Neural cell (in vitro differentiated cells): ENCODE data around the gene BCAR3. TPM values are rescaled to one million over a fixed set of nuclear protein-coding genes. Genes with fewer than 3 reads are reported as not detected.

Source experiments
- H2AFZ ChIP-seq: fragments of 200-600, 300-800 bp; sonication (generic), shearing (Covaris generic); 2 replicates; pipeline ENCODE4 v1.6.0; 2014; ENCODE audit warnings: low read depth, mild to moderate bottlenecking, antibody characterized with exemption, low read length, moderate library complexity
- H3F3A ChIP-seq: fragments of 200-600 bp; shearing (Covaris generic); 2 replicates; pipeline ENCODE4 v1.6.1; 2016; ENCODE audit warnings: mild to moderate bottlenecking, moderate library complexity, mixed read lengths, antibody characterized with exemption, low read length; ENCODE audit not compliant: insufficient read depth, poor library complexity, severe bottlenecking
- H3K27ac ChIP-seq: fragments of 200-600, 300-800 bp; sonication (generic), shearing (Covaris generic); 2 replicates; pipeline ENCODE4 v1.5.1; 2014; ENCODE audit warnings: mild to moderate bottlenecking, low read length, moderate library complexity
- H3K27me3 ChIP-seq: fragments of 300-800, 200-600 bp; sonication (generic), shearing (Covaris generic); 2 replicates; pipeline ENCODE4 v1.6.0; 2014; ENCODE audit warnings: mild to moderate bottlenecking, low read depth, low read length, moderate library complexity; ENCODE audit not compliant: insufficient read depth
- H3K36me3 ChIP-seq: fragments of 300-800, 200-600 bp; sonication (generic), shearing (Covaris generic); 2 replicates; pipeline ENCODE4 v1.5.1; 2014; ENCODE audit warnings: mild to moderate bottlenecking, antibody characterized with exemption, low read length, moderate library complexity; ENCODE audit not compliant: insufficient read depth
- H3K4me2 ChIP-seq: fragments of 300-800, 200-600 bp; sonication (generic), shearing (Covaris generic); 2 replicates; pipeline ENCODE4 v1.6.0; 2014; ENCODE audit warnings: mild to moderate bottlenecking, low read length
- H3K4me3 ChIP-seq: fragments of 300-800, 200-600 bp; sonication (generic), shearing (Covaris generic); 2 replicates; pipeline ENCODE4 v1.5.1; 2014; ENCODE audit warnings: mild to moderate bottlenecking, low read length, moderate library complexity
- H3K79me2 ChIP-seq: fragments of 200-600 bp; shearing (Covaris generic); replicated peaks from 2 replicates; pipeline ENCODE4 v1.6.0; 2014; ENCODE audit warnings: mild to moderate bottlenecking, low read length, moderate library complexity; ENCODE audit not compliant: insufficient read depth
- H3K9ac ChIP-seq: fragments of 300-800, 200-600 bp; sonication (generic), shearing (Covaris generic); 2 replicates; pipeline ENCODE4 v1.6.1; 2016; ENCODE audit warnings: mild to moderate bottlenecking, low read length, mixed read lengths
- H3K9me2 ChIP-seq: fragments of 200-600 bp; shearing (Covaris generic); 2 replicates; pipeline ENCODE4 v1.6.1; 2016; ENCODE audit warnings: mild to moderate bottlenecking, low read length, mixed read lengths; ENCODE audit not compliant: insufficient read depth
- H3K9me3 ChIP-seq: fragments of 200-600, 300-800 bp; sonication (generic), shearing (Covaris generic); 2 replicates; pipeline ENCODE4 v1.6.1; 2016; ENCODE audit warnings: mild to moderate bottlenecking, mixed run types, low read length, moderate library complexity, mixed read lengths
- H4K20me1 ChIP-seq: fragments of 200-600 bp; shearing (Covaris generic); 2 replicates; pipeline ENCODE4 v1.6.1; 2016; ENCODE audit warnings: mild to moderate bottlenecking, mixed run types; ENCODE audit not compliant: insufficient read depth
- CTCF ChIP-seq: fragments of 450-650 bp; IDR thresholded peaks from 2 replicates; pipeline ENCODE4 v1.5.1; 2014; ENCODE audit warnings: antibody characterized with exemption, mild to moderate bottlenecking, moderate library complexity; ENCODE audit not compliant: poor library complexity, severe bottlenecking
- EP300 ChIP-seq: fragments of 450-650 bp; conservative IDR thresholded peaks from 2 replicates; pipeline ENCODE4 v1.6.1; 2014; ENCODE audit warnings: antibody characterized with exemption, mild to moderate bottlenecking, moderate library complexity; ENCODE audit not compliant: poor library complexity, severe bottlenecking
- EZH2 ChIP-seq: fragments of 200-600, 300-800 bp; shearing (Covaris generic), sonication (generic); IDR thresholded peaks from 2 replicates; pipeline ENCODE4 v1.6.1; 2014; ENCODE audit warnings: antibody characterized with exemption, low read length, borderline replicate concordance, mild to moderate bottlenecking; ENCODE audit not compliant: insufficient read depth, poor library complexity, severe bottlenecking
- MXI1 ChIP-seq: fragments of 450-650 bp; conservative IDR thresholded peaks from 2 replicates; pipeline ENCODE4 v1.6.1; 2014; ENCODE audit warnings: antibody characterized with exemption, mild to moderate bottlenecking; ENCODE audit not compliant: poor library complexity, severe bottlenecking
- POLR2AphosphoS5 ChIP-seq: IDR thresholded peaks from 2 replicates; pipeline ENCODE4 v1.6.1; 2012
- RAD21 ChIP-seq: fragments of 450-650 bp; conservative IDR thresholded peaks from 2 replicates; pipeline ENCODE4 v1.6.1; 2014; ENCODE audit warnings: antibody characterized with exemption, mild to moderate bottlenecking, moderate library complexity
- REST ChIP-seq: IDR thresholded peaks from 2 replicates; pipeline ENCODE4 v1.6.1; 2012; ENCODE audit warnings: borderline replicate concordance
- SMC3 ChIP-seq: fragments of 450-650 bp; conservative IDR thresholded peaks from 2 replicates; pipeline ENCODE4 v1.6.1; 2014; ENCODE audit warnings: antibody characterized with exemption, mild to moderate bottlenecking, moderate library complexity; ENCODE audit not compliant: poor library complexity
- polyA plus RNA-seq: library from polyadenylated mRNA; depleted of rRNA; stranded (reverse); fragments of >200 nt; gene quantifications from 2 replicates; pipeline ENCODE4 v1.2.3, GENCODE V29; 2014

Gene BCAR3
- polyA plus RNA-seq, 1 donor from 2014 or later: 2.5 TPM

DNA sequence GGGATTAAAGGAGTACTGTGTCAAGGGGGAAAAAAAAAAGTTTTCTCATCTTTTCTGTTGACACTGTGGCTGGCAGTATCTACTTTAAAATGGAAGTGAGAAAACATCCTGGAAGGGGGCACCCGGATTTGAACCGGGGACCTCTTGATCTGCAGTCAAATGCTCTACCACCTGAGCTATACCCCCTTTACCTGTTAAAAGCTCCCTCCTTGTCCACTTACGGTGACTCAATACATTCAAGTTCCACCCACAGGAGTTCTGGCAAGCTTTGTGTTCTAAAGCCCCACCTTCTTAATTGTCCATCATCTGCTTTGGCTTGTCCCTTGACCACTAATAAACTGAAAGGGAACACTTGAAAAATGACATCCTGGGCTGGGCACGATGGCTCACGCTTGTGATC is 165.5 kb downstream of the BCAR3 start:
- Histone ChIP-seq H3K4me3 (no peak overlapping the region), H2AFZ (no peak overlapping the region), H3K4me2 (no peak overlapping the region), H3K27ac (no peak overlapping the region), H3K9ac (no peak overlapping the region), H3F3A (no peaks in the 10 kb centered on the region), H3K79me2 (peaks cover 30% of the 10 kb centered on the region), H3K36me3 (no peaks in the 10 kb centered on the region), H3K9me2 (no peaks in the 10 kb centered on the region), H4K20me1 (no peaks in the 10 kb centered on the region), H3K9me3 (no peaks in the 10 kb centered on the region), H3K27me3 (no peaks in the 10 kb centered on the region)
- TF ChIP-seq EP300 (no peak), POLR2AphosphoS5 (no peak), EZH2 (no peak), RAD21 (no peak), CTCF (no peak), REST (no peak), SMC3 (no peak), MXI1 (no peak)

Other genes with a start within 250 kb of the BCAR3 start
- 960 and 1,044 TPM in 2 replicates for gene FNBP1L, start 233.7 kb downstream of the BCAR3 start, polyA plus RNA-seq
- gene DNTTIP2, start 197.4 kb upstream of the BCAR3 start, polyA plus RNA-seq: 25.8 and 43.8 TPM in 2 replicates
- gene GCLM, start 227.6 kb upstream of the BCAR3 start, polyA plus RNA-seq: 3.7 and 4.9 TPM in 2 replicates